Gastroesophageal sphincter (tissue), 3 donors: ENCODE results near the gene LRRC47.

Experiments
- EP300 ChIP-seq: sonication (generic); formaldehyde crosslinking; IDR thresholded peaks from one replicate; pipeline ENCODE4 v1.6.1; 2017; ENCODE audit warnings: antibody characterized with exemption, mild to moderate bottlenecking
- POLR2AphosphoS5 ChIP-seq: sonication (generic); formaldehyde crosslinking; IDR thresholded peaks from one replicate; pipeline ENCODE4 v1.6.1; 2017; ENCODE audit warnings: antibody characterized with exemption
- TF ChIP-seq, protein P1 (sequence below), 4 experiments: fragments of 200-600 bp in 2 of 4; fragments of 450-650 bp in 2 of 4; sonication (generic) in 1 of 4; IDR thresholded peaks; one replicate each; pipeline ENCODE4 v1.5.1; 2017 to 2019; ENCODE audit warnings: antibody characterized with exemption in 4 of 4, mild to moderate bottlenecking in 2 of 4, moderate library complexity in 2 of 4

- TF ChIP-seq, protein P1, sequence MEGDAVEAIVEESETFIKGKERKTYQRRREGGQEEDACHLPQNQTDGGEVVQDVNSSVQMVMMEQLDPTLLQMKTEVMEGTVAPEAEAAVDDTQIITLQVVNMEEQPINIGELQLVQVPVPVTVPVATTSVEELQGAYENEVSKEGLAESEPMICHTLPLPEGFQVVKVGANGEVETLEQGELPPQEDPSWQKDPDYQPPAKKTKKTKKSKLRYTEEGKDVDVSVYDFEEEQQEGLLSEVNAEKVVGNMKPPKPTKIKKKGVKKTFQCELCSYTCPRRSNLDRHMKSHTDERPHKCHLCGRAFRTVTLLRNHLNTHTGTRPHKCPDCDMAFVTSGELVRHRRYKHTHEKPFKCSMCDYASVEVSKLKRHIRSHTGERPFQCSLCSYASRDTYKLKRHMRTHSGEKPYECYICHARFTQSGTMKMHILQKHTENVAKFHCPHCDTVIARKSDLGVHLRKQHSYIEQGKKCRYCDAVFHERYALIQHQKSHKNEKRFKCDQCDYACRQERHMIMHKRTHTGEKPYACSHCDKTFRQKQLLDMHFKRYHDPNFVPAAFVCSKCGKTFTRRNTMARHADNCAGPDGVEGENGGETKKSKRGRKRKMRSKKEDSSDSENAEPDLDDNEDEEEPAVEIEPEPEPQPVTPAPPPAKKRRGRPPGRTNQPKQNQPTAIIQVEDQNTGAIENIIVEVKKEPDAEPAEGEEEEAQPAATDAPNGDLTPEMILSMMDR (IDR thresholded peaks at IDR 0.05), result no peak
- TF ChIP-seq POLR2AphosphoS5 (no peak), EP300 (no peak)
Measured at GRCh38 chr1:3777647-3778589, 18.4 kb downstream of the LRRC47 start.
